HepG2 (cell line): ENCODE data around the gene BAHCC1. TPM values are rescaled to one million over a fixed set of nuclear protein-coding genes. Genes with fewer than 3 reads are reported as not detected.

Source experiments
- ATAC-seq: fragments of 200-7000 bp; cut with Tn5 transposase; 3 replicates; pipeline ENCODE4 v1.9.1; 2020; ENCODE audit warnings: mild to moderate bottlenecking, moderate library complexity
- BruUV-seq: library from RNA; stranded (reverse); fragments of 400-500 nt; replicated peaks from 2 replicates; lab custom pipeline; 2021; lab: Mats Ljungman, UMichigan
- CTCF ChIA-PET: fragments of 300-600 bp; formaldehyde crosslinking; extraction: SDS; loops from one replicate; lab custom pipeline; 2021; ENCODE audit warnings: low total read pairs, inconsistent platforms, low intra/inter-chr PET ratio; lab: Yijun Ruan, JAX
- POLR2A ChIA-PET: fragments of 350-600 bp; sonication (Branson Sonifier 250); formaldehyde crosslinking; loops from one replicate; lab custom pipeline; 2020; ENCODE audit warnings: antibody characterized with exemption, inconsistent platforms; lab: Yijun Ruan, JAX
- DNase-seq: peaks from one replicate; pipeline ENCODE4 v3.0.0-alpha.2; 2015; ENCODE audit warnings: low spot score
- FAIRE-seq: peaks from 3 replicates; lab custom pipeline; 2011; peaks lifted over from hg19 to GRCh38; lab: Jason Lieb, UNC
- H2AFZ ChIP-seq: one replicate; pipeline ENCODE4 v1.6.1; 2011; ENCODE audit warnings: low read length, inconsistent platforms
- H3K27ac ChIP-seq: fragments of 300-600 bp; 3 replicates; pipeline ENCODE4 v1.8.0; 2011; ENCODE audit warnings: mixed run types, mild to moderate bottlenecking, mixed read lengths, low read length, inconsistent platforms; ENCODE audit not compliant: insufficient read depth; ENCODE audit errors: extremely low read length
- H3K27me3 ChIP-seq, 2 experiments: fragments of 200-600 bp in 1 of 2; 2 replicates in 1 of 2; 3 replicates in 1 of 2; pipeline versions ENCODE4 v1.6.0 to v1.8.0; 2011; ENCODE audit warnings: low read length in 2 of 2, mild to moderate bottlenecking in 2 of 2, moderate library complexity in 2 of 2, inconsistent platforms in 1 of 2; ENCODE audit not compliant: insufficient read depth in 2 of 2, control insufficient read depth in 1 of 2
- H3K36me3 ChIP-seq, 2 experiments: fragments of 200-600 bp in 1 of 2; replicated peaks in 1 of 2; 2 replicates in 1 of 2; 3 replicates in 1 of 2; pipeline versions ENCODE4 v1.5.1 to v1.8.0; 2011; ENCODE audit warnings: low read length in 2 of 2, inconsistent platforms in 1 of 2; ENCODE audit not compliant: insufficient read depth in 2 of 2, control insufficient read depth in 1 of 2
- H3K4me1 ChIP-seq: 2 replicates; pipeline ENCODE4 v1.5.1; 2012; ENCODE audit warnings: low read length, inconsistent platforms; ENCODE audit not compliant: insufficient read depth
- H3K4me2 ChIP-seq: 2 replicates; pipeline ENCODE4 v1.6.0; 2011; ENCODE audit warnings: low read depth, low read length, inconsistent platforms
- H3K4me3 ChIP-seq, 3 experiments: fragments of 200-600 bp in 1 of 3; sonication (generic), shearing (Covaris generic) in 1 of 3; replicated peaks in 1 of 3; 2 replicates each; pipeline ENCODE4 v1.5.1; 2011 to 2016; ENCODE audit warnings: low read length in 3 of 3, inconsistent platforms in 2 of 3, low read depth in 2 of 3, mild to moderate bottlenecking in 2 of 3, control low read depth in 1 of 3, mixed read lengths in 1 of 3; ENCODE audit not compliant: insufficient read depth in 1 of 3
- H3K79me2 ChIP-seq: one replicate; pipeline ENCODE4 v1.6.1; 2011; ENCODE audit warnings: low read length, inconsistent platforms; ENCODE audit not compliant: insufficient read depth
- H3K9ac ChIP-seq: 2 replicates; pipeline ENCODE4 v1.6.0; 2011; ENCODE audit warnings: mild to moderate bottlenecking, low read depth, low read length, inconsistent platforms; ENCODE audit not compliant: insufficient read depth
- H3K9me3 ChIP-seq: 2 replicates; pipeline ENCODE4 v1.5.1; 2012; ENCODE audit warnings: mild to moderate bottlenecking, low read length
- H4K20me1 ChIP-seq: 2 replicates; pipeline ENCODE4 v1.6.0; 2011; ENCODE audit warnings: inconsistent platforms, mild to moderate bottlenecking, low read length, moderate library complexity; ENCODE audit not compliant: insufficient read depth
- CAMTA2 ChIP-seq: sonication (generic); formaldehyde crosslinking; IDR thresholded peaks from 2 replicates; pipeline ENCODE4 v1.4.0; 2020; ENCODE audit warnings: mild to moderate bottlenecking, missing genetic modification reagents, borderline replicate concordance
- HNF4G ChIP-seq, 2 experiments: sonication (generic) in 1 of 2; formaldehyde crosslinking in 1 of 2; IDR thresholded peaks; 2 replicates each; pipeline versions ENCODE4 v1.4.0 to v1.6.1; 2011 to 2020; ENCODE audit warnings: borderline replicate concordance in 2 of 2, low read depth in 2 of 2, mild to moderate bottlenecking in 2 of 2, low read length in 1 of 2, missing genetic modification reagents in 1 of 2, moderate library complexity in 1 of 2
- HOXA9 ChIP-seq: sonication (generic); formaldehyde crosslinking; IDR thresholded peaks from 2 replicates; pipeline ENCODE4 v1.8.1; 2022; ENCODE audit warnings: missing genetic modification reagents, mild to moderate bottlenecking, moderate library complexity, borderline replicate concordance
- KLF12 ChIP-seq: sonication (generic); formaldehyde crosslinking; IDR thresholded peaks from 2 replicates; pipeline ENCODE4 v1.4.0; 2020; ENCODE audit warnings: missing genetic modification reagents, borderline replicate concordance
- PAX8 ChIP-seq: sonication (generic); formaldehyde crosslinking; IDR thresholded peaks from 2 replicates; pipeline ENCODE4 v1.8.0; 2022; ENCODE audit warnings: mild to moderate bottlenecking, missing genetic modification reagents, borderline replicate concordance
- TP53 ChIP-seq: sonication (generic); formaldehyde crosslinking; conservative IDR thresholded peaks from 2 replicates; pipeline ENCODE4 v1.4.0; 2020; ENCODE audit warnings: missing genetic modification reagents
- YY1 ChIP-seq: IDR thresholded peaks from 2 replicates; pipeline ENCODE4 v1.6.1; 2011; ENCODE audit warnings: low read length, low read depth, moderate library complexity, mild to moderate bottlenecking; ENCODE audit not compliant: insufficient read depth, insufficient replicate concordance
- ZNF441 ChIP-seq: sonication (generic); formaldehyde crosslinking; IDR thresholded peaks from 2 replicates; pipeline ENCODE4 v1.7.0; 2021; ENCODE audit warnings: missing genetic modification reagents, borderline replicate concordance
- WGBS: methylation state at CpG from one replicate; pipeline ENCODE4 v1.1.6; 2017; ENCODE audit warnings: low lambda C conversion rate; 5-methylcytosine and 5-hydroxymethylcytosine counted together
- in situ Hi-C: cut with HindIII; loops from 2 replicates; pipeline ENCODE4 v1.10.0; 2017; ENCODE audit warnings: low pct_unique_long_range_greater_than_20kb; ENCODE audit not compliant: extremely low pct_ligation_motif_present
- intact Hi-C: fragments of 100-400 bp; cut with micrococcal nuclease; formaldehyde crosslinking; loops from one replicate; pipeline ENCODE4 v1.10.0; 2022; ENCODE audit not compliant: unreplicated experiment
- polyA plus RNA-seq, 8 experiments: library from polyadenylated mRNA; depleted of rRNA in 3 of 8; stranded (reverse) in 7 of 8; unstranded in 1 of 8; fragments of >200 nt; fragmentation: Illumina TruSeq in 4 of 8; extraction: Trizol in 4 of 8; gene quantifications; 2 replicates each; pipeline versions ENCODE4 v1.2.1 to v1.2.3, GENCODE V29; 2011 to 2016; ENCODE audit warnings: low read depth in 4 of 8, missing spikeins in 1 of 8, mixed read lengths in 1 of 8; ENCODE audit not compliant: insufficient read depth in 1 of 8
- total RNA-seq, 5 experiments: library from RNA; depleted of rRNA; stranded (reverse); fragments of >200 nt; fragmentation: Illumina TruSeq; extraction: Trizol; gene quantifications; 2 replicates each; pipeline ENCODE4 v1.2.3, GENCODE V29; 2016; ENCODE audit warnings: low read depth in 1 of 5
- TF ChIP-seq, protein P1 (sequence below): sonication (generic); formaldehyde crosslinking; IDR thresholded peaks from 2 replicates; pipeline ENCODE4 v1.5.0; 2020; ENCODE audit warnings: missing genetic modification reagents
- TF ChIP-seq, protein P2 (sequence below): sonication (generic); formaldehyde crosslinking; IDR thresholded peaks from 2 replicates; pipeline ENCODE4 v1.9.0; 2022; ENCODE audit warnings: missing genetic modification reagents, mild to moderate bottlenecking, borderline replicate concordance
- TF ChIP-seq, protein P3 (sequence below): sonication (generic); formaldehyde crosslinking; IDR thresholded peaks from 2 replicates; pipeline ENCODE4 v1.4.0; 2020; ENCODE audit warnings: missing genetic modification reagents
- TF ChIP-seq, protein P4 (sequence below): sonication (generic); formaldehyde crosslinking; IDR thresholded peaks from 2 replicates; pipeline ENCODE4 v1.4.0; 2020; ENCODE audit warnings: missing genetic modification reagents

Gene BAHCC1
- total and polyA plus RNA-seq, 2 of the 13 experiments (the other 11 are each of a cell fraction or from before 2014, with no cell fraction given): 1.4 to 1.7 TPM

DNA sequence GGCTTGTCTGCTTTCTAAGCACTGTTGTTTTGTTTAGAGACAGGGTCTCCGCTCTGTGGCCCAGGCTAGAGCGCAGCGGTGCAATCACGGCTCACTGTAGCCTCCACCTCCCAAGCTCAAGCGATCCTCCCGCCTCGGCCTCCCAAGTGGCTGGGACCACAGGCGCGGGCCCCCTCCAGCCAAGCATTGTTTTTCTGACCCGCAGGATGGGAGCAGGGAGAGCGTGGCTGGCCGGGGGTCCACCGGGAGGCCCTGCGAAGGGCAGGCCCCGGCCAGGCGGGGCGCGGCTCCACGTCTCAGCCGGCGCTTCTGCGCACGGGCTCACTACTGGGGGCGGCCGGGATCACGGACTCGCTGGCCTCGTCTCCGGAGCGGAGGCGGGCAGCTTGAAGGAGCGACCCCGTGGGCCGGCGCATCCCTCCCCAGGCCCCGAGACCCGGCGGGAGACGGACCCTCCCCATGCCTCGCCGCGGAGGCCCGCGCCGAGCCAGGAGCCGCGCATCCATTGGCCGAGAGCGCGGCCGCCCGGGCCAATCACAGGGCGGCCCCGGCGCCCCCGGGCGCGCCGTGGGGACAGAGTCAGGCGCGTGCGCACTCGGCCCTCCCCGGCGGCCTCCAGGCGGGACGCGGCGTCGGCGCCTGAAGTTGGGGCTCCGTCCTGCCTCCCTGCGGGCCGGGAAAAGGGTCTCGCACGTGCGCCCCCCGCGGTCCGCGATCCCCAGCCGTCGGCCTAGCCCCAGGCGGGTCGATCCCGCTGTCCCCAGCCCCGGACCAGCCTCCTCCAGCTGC lies 92.4 kb downstream of the BAHCC1 start:
- WGBS: 20% methylated on average over 29 of the region's 87 CpGs
- Histone ChIP-seq H4K20me1 (no peaks in the 10 kb centered on the region), H3K27ac (peak overlapping the region; percentile 39), H3K27me3 (peaks cover 3 to 23% of the 10 kb centered on the region in 2 experiments; a peak in 3 of 5 replicates), H3K4me1 (peaks cover 78% of the 10 kb centered on the region), H3K36me3 (no peaks in the 10 kb centered on the region), H3K4me2 (peak overlapping the region; percentile 81), H3K9me3 (no peaks in the 10 kb centered on the region), H3K9ac (peak overlapping the region; percentile 76), H2AFZ (no peak overlapping the region), H3K79me2 (no peaks in the 10 kb centered on the region), H3K4me3 (peak overlapping the region; percentile 38 to 65 (median 55); a peak in 4 of 6 replicates)
- POLR2A ChIA-PET: interaction anchor here (0.5 kb wide), 1 partner anchor 20 kb away, joined by 3 read pairs; no protein-coding TSS in a partner anchor
- peak; percentile 73 for ATAC-seq
- BruUV-seq: no TSS peak
- FAIRE-seq: no peak
- peak; percentile 58 for DNase-seq
- CTCF ChIA-PET: no interaction called here
- intact Hi-C loops: no loop called here
- in situ Hi-C loops: no loop called here
- no peak for TF ChIP-seq TP53
- peak; percentile 61; the same call in 1 of the 2 replicates for TF ChIP-seq PAX8 (CRISPR knock-in tag)
- no peak for TF ChIP-seq YY1
- TF ChIP-seq, protein P1, sequence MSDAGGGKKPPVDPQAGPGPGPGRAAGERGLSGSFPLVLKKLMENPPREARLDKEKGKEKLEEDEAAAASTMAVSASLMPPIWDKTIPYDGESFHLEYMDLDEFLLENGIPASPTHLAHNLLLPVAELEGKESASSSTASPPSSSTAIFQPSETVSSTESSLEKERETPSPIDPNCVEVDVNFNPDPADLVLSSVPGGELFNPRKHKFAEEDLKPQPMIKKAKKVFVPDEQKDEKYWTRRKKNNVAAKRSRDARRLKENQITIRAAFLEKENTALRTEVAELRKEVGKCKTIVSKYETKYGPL (CRISPR knock-in tag): no peak; the same call in 1 of the 2 replicates
- TF ChIP-seq, protein P2, sequence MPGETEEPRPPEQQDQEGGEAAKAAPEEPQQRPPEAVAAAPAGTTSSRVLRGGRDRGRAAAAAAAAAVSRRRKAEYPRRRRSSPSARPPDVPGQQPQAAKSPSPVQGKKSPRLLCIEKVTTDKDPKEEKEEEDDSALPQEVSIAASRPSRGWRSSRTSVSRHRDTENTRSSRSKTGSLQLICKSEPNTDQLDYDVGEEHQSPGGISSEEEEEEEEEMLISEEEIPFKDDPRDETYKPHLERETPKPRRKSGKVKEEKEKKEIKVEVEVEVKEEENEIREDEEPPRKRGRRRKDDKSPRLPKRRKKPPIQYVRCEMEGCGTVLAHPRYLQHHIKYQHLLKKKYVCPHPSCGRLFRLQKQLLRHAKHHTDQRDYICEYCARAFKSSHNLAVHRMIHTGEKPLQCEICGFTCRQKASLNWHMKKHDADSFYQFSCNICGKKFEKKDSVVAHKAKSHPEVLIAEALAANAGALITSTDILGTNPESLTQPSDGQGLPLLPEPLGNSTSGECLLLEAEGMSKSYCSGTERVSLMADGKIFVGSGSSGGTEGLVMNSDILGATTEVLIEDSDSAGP (CRISPR knock-in tag): peak; percentile 85
- peak; percentile 73 for TF ChIP-seq CAMTA2 (CRISPR knock-in tag)
- TF ChIP-seq, protein P3, sequence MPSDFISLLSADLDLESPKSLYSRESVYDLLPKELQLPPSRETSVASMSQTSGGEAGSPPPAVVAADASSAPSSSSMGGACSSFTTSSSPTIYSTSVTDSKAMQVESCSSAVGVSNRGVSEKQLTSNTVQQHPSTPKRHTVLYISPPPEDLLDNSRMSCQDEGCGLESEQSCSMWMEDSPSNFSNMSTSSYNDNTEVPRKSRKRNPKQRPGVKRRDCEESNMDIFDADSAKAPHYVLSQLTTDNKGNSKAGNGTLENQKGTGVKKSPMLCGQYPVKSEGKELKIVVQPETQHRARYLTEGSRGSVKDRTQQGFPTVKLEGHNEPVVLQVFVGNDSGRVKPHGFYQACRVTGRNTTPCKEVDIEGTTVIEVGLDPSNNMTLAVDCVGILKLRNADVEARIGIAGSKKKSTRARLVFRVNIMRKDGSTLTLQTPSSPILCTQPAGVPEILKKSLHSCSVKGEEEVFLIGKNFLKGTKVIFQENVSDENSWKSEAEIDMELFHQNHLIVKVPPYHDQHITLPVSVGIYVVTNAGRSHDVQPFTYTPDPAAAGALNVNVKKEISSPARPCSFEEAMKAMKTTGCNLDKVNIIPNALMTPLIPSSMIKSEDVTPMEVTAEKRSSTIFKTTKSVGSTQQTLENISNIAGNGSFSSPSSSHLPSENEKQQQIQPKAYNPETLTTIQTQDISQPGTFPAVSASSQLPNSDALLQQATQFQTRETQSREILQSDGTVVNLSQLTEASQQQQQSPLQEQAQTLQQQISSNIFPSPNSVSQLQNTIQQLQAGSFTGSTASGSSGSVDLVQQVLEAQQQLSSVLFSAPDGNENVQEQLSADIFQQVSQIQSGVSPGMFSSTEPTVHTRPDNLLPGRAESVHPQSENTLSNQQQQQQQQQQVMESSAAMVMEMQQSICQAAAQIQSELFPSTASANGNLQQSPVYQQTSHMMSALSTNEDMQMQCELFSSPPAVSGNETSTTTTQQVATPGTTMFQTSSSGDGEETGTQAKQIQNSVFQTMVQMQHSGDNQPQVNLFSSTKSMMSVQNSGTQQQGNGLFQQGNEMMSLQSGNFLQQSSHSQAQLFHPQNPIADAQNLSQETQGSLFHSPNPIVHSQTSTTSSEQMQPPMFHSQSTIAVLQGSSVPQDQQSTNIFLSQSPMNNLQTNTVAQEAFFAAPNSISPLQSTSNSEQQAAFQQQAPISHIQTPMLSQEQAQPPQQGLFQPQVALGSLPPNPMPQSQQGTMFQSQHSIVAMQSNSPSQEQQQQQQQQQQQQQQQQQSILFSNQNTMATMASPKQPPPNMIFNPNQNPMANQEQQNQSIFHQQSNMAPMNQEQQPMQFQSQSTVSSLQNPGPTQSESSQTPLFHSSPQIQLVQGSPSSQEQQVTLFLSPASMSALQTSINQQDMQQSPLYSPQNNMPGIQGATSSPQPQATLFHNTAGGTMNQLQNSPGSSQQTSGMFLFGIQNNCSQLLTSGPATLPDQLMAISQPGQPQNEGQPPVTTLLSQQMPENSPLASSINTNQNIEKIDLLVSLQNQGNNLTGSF (CRISPR knock-in tag): peak; percentile 88; the same call in 1 of the 2 replicates
- peak; percentile 73; the same call in 1 of the 2 replicates for TF ChIP-seq KLF12 (CRISPR knock-in tag)
- TF ChIP-seq HNF4G (IDR thresholded peaks at IDR 0.05; ENCODE audit: borderline replicate concordance, low read depth, low read length): no peak; the same call in 1 of the 2 replicates
- TF ChIP-seq HNF4G (CRISPR knock-in tag; IDR thresholded peaks at IDR 0.05; ENCODE audit: borderline replicate concordance, low read depth): no peak
- TF ChIP-seq, protein P4, sequence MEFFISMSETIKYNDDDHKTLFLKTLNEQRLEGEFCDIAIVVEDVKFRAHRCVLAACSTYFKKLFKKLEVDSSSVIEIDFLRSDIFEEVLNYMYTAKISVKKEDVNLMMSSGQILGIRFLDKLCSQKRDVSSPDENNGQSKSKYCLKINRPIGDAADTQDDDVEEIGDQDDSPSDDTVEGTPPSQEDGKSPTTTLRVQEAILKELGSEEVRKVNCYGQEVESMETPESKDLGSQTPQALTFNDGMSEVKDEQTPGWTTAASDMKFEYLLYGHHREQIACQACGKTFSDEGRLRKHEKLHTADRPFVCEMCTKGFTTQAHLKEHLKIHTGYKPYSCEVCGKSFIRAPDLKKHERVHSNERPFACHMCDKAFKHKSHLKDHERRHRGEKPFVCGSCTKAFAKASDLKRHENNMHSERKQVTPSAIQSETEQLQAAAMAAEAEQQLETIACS (CRISPR knock-in tag): no peak; the same call in 1 of the 2 replicates
- 0 out of 2 replicates have a peak, but pooled peaks have one; percentile 64 for TF ChIP-seq ZNF441 (CRISPR knock-in tag)
- no peak; the same call in 1 of the 2 replicates for TF ChIP-seq HOXA9 (CRISPR knock-in tag)
